C4-2B (cell line): ENCODE measurements around the gene FSTL5.
"Not testable (repeated sequence)": the region's sequence is repeated elsewhere in the genome, so short reads cannot be mapped to it uniquely, and the experiment has no call there.

ENCODE experiments used
- H3K27ac ChIP-seq: fragments of 450-650 bp; 2 replicates; pipeline ENCODE4 v1.5.1; 2017
- ZFX ChIP-seq: fragments of 450-650 bp; IDR thresholded peaks from 2 replicates; pipeline ENCODE4 v1.6.1; 2017
- TF ChIP-seq, protein P1 (sequence below): fragments of 450-650 bp; conservative IDR thresholded peaks from 2 replicates; pipeline ENCODE4 v1.5.1; 2017; ENCODE audit warnings: mild to moderate bottlenecking

Gene FSTL5

GRCh38 chr4:162126729-162127128 lies 37.1 kb downstream of the FSTL5 start:
- no peak for TF ChIP-seq ZFX
- TF ChIP-seq, protein P1, sequence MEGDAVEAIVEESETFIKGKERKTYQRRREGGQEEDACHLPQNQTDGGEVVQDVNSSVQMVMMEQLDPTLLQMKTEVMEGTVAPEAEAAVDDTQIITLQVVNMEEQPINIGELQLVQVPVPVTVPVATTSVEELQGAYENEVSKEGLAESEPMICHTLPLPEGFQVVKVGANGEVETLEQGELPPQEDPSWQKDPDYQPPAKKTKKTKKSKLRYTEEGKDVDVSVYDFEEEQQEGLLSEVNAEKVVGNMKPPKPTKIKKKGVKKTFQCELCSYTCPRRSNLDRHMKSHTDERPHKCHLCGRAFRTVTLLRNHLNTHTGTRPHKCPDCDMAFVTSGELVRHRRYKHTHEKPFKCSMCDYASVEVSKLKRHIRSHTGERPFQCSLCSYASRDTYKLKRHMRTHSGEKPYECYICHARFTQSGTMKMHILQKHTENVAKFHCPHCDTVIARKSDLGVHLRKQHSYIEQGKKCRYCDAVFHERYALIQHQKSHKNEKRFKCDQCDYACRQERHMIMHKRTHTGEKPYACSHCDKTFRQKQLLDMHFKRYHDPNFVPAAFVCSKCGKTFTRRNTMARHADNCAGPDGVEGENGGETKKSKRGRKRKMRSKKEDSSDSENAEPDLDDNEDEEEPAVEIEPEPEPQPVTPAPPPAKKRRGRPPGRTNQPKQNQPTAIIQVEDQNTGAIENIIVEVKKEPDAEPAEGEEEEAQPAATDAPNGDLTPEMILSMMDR: no peak
- no peak overlapping the region for H3K27ac ChIP-seq

GRCh38 chr4:162117051-162117450 lies 46.7 kb downstream of the FSTL5 start:
- H3K27ac ChIP-seq: no peak overlapping the region
- no peak for TF ChIP-seq ZFX
- TF ChIP-seq, protein P1: no peak

GRCh38 chr4:162116095-162116779 lies 47.6 kb downstream of the FSTL5 start:
- no peak for TF ChIP-seq ZFX
- TF ChIP-seq, protein P1: no peak

GRCh38 chr4:162115333-162115732 lies 48.5 kb downstream of the FSTL5 start:
- H3K27ac ChIP-seq: no peak overlapping the region

More at GRCh38 chr4:162116095-162116779, 47.6 kb downstream of the FSTL5 start:
- no peak overlapping the region; the same call in 1 of the 2 replicates for H3K27ac ChIP-seq

GRCh38 chr4:162111078-162111477 lies 52.7 kb downstream of the FSTL5 start:
- no peak overlapping the region for H3K27ac ChIP-seq
- TF ChIP-seq, protein P1: no peak
- TF ChIP-seq ZFX: no peak

More at GRCh38 chr4:162115333-162115732, 48.5 kb downstream of the FSTL5 start:
- TF ChIP-seq ZFX: no peak
- TF ChIP-seq, protein P1: no peak

DNA sequence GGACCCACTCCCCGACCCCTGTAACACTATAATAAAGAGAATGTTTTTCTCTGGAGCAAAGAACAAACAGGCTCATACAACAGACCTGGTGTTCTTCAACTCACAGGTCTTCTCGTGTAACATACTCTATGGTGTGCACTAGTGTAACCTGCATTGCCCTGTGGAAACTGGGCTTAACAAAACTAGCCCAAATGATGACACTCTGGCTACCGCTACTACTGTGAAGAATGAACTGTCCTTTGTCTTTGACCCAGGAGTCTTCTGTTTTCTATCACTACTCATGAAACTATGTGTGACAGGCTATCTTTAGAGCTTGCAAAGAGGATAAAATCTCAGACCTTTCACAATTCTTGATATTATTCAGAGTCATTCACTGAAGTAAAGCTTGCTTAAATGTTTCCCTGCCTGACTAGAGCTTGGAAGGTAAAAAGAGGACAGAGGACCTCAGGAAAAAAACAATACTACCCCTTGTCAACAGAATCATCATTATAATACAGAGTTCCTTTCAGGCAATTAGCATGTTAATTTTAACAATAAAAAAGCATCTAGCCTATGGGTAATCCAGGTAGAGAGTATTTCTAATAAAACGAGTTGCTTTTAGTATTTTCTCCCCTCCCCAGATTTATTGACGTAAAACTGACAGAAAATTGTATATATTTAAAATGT lies 59.2 kb downstream of the FSTL5 start:
- H3K27ac ChIP-seq: no peak overlapping the region
- TF ChIP-seq, protein P1: no peak
- TF ChIP-seq ZFX: no peak

DNA sequence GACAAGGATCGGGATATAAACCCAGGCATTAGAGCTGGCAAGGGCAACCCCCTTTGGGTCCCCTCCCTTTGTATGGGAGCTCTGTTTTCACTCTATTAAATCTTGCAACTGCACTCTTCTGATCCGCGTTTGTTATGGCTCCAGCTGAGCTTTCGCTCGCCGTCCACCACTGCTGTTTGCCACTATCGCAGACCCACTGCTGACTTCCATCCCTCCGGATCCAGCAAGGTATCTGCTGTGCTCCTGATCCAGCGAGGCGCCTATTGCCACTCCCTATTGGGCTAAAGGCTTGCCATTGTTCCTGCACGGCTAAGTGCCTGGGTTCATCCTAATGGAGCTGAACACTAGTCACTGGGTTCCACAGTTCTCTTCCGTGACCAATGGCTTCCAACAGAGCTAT lies 59.9 kb downstream of the FSTL5 start:
- not testable (repeated sequence) for H3K27ac ChIP-seq
